ENCODE data around the gene MTF2. TPM values are rescaled to one million over a fixed set of nuclear protein-coding genes. Genes with fewer than 3 reads are reported as not detected.

MTF2 gene
- polyA plus RNA-seq, 1 donor: 23.5 TPM

DNA sequence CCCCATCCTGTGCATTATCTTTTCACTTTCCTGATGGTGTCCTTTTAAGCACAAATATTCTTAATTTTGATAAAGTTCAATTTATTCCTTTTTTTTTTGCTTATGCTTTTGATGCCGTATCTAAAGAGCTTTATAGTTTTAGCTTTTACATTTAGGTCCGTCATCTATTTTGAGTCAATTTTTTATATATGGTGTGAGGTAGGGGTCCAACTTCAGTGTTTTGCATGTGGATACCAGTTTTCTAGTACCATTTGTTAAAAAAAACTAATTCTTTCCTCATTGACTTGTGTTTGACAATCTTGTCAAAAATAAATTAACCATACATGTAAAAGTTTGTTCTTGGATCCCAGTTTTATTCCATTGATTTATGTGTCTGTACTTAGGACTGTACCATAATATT, 4.9 kb downstream of the MTF2 start:
- no peak for DNase-seq (ENCODE audit: low read depth)

DNA sequence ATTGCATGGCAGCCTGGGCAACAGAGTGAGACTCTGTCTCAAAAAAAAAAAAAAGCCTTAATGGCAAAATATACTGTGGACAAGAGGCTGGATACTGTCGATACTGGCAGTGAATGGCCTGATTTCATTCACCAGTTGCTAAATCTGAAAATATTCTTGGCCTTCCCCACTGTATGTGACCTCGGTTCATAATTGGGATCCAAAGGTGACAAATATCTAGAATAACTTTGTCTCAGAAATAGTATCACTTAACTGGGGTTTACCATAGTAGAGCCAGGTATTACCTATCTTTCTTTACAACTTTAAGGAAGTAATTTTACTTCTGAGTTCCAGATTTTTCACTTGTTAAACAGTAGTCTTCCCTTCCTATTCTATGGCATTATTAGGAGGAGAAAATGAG, 8.4 kb downstream of the MTF2 start:
- no peak for DNase-seq (ENCODE audit: low read depth)

DNA sequence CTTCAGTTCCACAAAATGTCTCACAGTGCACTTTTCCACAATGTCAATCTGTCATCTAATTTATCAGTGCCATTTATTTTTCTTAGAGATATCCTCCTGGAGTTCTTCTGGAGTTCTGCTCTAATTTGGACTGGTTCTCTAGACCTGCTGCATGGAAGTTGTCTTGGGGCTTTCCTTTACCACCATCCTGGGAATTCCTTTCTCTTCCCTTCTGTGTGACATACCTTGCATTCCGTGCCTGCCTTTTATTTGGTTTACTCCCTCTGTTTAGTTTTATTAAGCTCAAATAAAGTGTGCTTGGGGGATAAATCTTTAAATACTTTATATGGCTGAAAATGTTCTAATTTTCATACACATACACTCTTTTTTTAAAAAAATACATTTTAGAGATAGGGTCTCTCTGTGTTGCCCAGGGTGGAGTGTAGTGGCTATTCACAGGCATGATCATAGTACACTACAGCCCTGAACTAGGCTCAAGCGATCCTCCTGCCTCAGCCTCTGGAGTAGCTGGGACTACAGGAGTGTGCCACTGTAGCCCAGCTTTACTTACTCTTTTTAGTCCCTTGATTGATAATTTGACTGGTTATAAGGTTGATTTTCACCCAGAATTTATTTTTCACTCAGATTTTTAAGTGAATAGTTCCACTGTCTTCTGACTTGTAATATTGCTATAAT, 14.4 kb downstream of the MTF2 start:
- no peak for DNase-seq (ENCODE audit: low read depth)

DNA sequence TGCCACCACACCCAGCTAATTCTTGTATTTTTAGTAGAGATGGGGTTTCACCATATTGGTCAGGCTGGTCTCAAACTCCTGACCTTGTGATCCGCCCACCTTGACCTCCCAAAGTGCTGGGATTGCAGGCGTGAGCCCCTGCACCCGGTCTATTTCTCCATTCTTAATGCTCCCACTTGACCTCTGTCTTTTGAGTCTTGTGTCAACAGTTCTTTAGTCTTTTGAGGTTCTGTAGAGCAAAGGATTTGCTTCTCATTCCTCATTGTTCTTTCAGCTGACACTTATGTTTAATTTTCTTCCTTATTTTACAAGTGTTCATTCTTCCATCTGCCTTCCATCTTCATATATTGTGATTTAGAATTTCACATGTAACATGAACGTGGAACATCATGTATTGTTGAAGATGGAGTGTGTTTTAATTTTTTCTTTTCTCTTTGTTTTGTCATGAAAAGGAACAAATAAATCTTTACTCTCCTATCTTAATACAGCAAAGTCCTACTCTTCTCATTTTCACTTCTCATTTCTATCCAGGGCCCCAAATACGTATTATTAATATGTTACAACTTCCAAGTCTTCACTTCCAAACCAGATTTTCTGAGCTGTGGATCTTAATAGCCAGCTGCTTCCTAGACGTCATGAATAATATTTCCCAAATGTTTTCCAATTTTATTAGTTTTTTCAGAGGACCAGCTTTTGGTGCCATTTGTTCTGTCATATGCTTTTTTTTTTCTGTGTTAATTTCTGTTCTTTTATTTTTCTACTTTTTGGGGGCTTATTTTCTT, 16.9 kb downstream of the MTF2 start:
- DNase-seq (ENCODE audit: low read depth): no peak

DNA sequence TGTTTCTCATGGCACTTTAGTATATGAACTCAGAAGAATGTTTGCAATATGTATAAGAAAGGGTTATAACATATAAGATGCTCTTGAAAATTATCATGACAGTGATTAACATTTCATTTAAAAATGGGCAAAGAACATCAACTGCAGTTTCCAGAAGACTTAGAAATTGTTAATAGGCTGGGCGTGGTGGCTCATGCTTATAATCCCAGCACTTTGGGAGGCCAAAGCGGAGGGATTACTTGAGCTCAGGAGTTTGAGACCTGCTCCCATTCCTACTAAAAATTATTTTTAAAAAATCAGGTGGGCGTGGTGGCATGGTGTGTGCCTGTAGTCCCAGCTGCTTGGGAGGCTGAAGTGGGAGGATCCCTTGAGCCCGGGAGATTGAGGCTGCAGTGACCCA, 23.1 kb downstream of the MTF2 start:
- DNase-seq (ENCODE audit: low read depth): no peak

DNA sequence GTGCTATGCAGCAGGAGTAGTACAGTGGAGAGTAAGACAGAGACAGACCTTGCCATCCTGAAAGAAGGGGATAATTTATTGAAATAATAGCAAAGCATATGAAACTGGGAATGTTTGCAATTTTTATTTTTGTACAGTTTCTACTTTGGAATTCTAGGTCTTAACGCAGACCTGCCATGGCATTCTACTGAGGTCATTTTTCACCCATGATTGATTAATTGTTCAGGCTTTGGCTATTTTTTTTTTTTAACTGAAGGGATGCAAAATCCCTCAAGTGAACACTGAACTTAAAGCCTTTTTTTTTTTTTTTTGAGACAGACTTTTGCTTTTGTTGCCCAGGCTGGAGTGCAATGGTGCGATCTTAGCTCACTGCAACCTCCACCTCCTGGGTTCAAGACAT, 27.1 kb downstream of the MTF2 start:
- no peak for DNase-seq (ENCODE audit: low read depth)

DNA sequence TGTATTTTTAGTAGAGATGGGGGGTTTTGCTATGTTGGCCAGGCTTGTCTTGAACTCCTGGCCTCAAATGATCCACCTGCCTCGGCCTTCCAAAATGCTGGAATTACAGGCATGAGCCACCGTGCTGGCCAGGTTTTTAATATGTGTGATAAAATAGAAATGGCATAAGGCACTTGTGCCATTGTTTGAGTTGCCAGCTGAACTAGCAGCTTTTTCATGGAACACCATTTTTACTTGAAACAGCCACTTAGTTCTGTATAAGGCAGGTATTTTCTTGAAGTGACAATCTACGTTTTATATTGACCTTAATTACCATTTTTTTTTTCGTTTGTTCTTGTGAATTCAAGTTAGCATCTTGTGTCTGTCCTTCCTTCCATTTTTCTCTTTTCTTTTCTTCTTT, 28.3 kb downstream of the MTF2 start:
- no peak for DNase-seq (ENCODE audit: low read depth)

DNA sequence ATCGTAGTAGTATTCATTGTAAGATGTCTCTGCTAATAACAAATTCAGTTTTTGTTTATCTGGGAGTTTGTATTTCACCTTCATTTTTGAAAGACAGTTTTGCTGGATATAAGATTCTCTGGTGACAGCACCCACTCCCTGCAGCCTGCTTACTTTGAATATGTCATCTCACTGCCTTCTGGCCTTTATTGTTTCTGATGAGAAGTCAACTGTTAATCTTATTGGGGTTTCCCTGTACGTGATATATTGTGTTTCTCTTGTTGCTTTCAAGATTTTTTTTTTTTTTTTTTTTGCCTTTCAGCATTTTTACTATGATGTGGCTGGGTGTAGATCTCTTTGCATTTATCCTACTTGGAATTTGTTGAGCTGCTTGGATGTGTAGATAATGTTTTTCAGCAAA, 29.3 kb downstream of the MTF2 start:
- no peak for DNase-seq (ENCODE audit: low read depth)

DNA sequence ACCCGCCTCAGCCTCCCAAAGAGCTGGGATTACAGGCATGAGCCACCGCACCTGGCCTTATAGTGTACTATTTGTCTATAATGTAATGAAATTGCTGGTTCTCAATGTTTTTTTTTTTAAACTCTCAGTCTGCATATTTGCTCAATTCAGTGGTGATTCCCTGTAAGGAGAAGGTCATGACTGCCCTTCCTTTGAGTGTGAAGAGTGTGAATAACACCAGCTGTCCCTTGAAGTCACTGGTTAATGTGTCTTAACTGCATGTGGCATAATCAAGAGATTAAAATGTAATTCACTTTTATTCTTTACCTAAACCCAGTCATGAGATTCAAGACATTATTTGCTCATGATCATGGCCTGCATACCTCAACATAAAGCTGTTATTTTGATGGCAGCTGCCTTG, 30.5 kb downstream of the MTF2 start:
- no peak for DNase-seq (ENCODE audit: low read depth)

DNA sequence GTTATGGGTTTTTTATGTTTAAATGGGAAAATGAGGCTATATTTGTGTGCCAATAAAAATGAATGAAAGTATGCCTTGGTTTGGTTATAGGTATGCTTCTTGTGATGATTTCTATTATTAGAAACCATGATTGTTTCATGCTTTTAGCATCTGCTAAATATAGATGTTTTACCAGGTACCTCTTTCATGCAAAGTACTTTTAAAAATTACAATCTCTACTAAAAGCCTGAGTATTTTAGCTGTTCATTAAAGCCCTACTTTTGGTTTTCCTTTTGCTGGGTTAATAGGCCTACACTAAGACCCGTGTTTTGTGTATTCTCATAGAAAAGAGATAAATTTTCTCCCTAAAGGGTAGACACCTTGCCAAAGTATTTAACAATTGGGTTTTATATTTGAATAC, 32.0 kb downstream of the MTF2 start:
- no peak for DNase-seq (ENCODE audit: low read depth)

DNA sequence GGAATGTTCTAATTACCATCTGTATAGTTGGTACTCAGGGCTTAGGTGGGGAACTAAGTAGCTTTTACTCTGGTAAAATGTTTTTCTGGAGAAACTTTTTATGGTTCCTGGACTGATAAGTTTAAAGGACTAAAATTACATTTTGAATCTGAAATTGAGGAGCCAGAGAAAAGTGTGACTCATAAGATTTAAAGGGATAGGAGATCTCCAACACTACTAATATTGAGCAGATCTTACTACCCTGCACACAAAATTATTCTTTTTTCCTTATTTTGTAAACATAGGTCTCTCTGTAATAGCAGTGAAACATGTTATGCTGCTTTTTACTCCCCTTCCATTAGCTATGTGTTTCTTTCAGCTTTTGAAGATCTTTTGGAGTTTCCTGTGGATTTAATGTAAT, 32.5 kb downstream of the MTF2 start:
- no peak for DNase-seq (ENCODE audit: low read depth)

DNA sequence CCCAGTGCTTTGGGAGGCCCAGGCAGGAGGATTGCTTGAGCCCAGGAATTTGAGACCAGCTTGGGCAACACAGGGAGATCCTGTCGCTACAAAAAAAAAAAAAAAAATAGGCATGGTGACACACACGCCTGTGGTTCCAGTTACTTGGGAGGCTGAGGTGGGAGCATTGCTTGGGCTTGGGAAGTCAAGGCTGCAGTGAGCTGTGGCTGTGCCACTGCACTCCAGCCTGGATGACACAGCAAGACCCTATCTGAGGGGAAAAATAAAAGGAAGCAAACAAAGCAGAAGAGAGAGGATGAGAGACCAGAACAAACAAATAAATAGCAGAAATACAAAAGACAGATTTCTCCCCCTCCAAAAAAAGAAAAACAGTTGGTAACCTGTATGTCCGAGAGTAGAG, 34.0 kb downstream of the MTF2 start:
- no peak for DNase-seq (ENCODE audit: low read depth)

DNA sequence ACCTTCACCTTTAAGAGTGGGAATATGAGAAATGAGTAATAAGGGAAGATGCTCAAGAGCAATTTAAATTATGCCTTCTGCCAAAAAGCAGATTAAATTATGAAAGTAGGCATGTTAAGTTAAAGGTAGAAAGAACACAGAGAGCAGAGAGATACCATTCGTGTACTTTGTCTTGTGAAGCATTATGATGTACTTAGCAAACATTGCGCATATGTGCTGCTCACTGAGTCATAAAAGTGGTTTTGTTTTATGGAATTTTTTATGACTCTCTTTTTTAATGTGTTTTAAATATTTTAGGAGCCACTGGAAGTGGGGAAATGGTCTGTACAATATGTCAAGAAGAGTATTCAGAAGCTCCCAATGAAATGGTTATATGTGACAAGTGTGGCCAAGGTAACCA, 35.3 kb downstream of the MTF2 start:
- DNase-seq (ENCODE audit: low read depth): no peak

DNA sequence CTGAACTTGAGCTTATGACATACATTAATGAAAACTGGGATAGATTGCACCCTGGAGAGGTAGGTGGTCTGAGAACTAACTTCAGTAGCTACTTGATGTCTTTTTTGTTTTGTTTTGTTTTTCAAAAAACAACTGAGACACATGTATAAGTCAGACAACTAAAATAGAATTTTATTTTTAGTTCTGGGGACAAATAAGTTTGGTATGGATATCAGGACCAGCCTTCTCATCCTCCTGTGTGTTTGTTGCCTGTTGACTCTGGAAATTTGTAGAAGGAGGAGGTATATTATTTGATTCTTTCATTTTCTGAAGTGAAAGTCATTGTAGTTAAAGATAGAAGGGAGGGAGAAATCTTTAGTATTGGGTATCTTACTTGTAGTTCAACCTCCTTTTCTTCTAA, 41.5 kb downstream of the MTF2 start:
- DNase-seq (ENCODE audit: low read depth): no peak

DNA sequence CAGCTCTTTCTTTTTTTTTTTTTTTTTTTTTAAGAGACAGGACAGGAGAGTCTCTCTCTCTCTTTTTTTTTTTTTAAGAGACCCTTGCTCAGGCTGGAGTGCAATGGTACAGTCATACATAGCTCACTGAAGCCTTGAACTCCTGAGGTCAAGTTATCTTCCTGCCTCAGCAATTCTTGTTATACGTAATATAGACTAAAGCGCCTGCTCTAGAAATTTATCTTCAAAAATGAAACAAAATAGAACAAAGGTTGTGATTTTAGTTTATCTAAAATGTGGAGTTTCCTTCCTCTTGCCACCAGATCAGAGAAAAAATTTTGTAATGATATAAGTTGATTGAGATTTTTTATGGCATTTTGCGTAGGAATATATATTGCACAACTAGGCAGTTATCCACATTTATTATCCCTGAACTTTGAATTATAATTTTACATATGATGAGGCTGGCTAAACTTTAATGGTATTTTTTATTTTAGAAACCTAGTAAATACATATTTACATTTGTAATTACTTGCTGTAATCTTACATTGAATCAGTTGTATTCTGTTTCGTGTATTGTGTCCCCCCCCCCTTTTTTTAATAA, 44.2 kb downstream of the MTF2 start:
- no peak for DNase-seq (ENCODE audit: low read depth)

DNA sequence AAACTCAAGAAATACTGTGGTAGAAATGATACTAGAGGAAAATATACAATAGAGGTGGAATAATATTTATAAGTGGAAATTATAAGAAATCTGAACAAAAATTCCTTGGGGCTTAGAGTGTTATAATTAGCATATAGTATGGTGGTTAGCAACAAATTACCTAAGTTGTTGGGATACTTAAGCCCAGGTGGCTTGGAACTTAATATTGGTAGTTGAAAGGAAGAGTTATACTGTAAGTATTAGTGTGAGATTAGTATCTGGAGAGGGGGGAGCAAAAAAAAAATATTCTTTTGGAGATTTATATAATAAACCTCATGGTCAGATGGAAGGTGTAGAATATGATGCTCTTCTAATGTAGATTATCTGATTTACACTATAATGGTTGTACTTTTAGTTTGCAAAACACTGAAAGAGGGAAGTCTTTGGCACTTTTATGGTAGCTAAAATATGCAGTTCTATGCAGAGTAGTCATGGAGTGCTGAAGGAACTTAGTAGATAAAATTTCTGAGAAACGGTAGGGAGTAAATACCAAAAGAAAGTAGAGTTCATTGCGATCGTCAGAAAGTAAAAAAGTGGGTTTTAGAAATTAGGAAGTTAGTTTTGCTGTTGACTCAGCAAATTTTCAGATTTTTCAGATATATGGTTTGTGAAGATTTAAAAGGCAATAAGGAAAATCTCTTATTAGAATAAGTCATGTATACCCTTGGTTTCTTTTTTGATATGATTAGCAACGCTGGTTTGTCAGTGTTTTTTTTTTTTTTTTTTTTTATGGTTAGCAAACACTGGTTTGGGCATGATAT, 45.7 kb downstream of the MTF2 start:
- no peak for DNase-seq (ENCODE audit: low read depth)

DNA sequence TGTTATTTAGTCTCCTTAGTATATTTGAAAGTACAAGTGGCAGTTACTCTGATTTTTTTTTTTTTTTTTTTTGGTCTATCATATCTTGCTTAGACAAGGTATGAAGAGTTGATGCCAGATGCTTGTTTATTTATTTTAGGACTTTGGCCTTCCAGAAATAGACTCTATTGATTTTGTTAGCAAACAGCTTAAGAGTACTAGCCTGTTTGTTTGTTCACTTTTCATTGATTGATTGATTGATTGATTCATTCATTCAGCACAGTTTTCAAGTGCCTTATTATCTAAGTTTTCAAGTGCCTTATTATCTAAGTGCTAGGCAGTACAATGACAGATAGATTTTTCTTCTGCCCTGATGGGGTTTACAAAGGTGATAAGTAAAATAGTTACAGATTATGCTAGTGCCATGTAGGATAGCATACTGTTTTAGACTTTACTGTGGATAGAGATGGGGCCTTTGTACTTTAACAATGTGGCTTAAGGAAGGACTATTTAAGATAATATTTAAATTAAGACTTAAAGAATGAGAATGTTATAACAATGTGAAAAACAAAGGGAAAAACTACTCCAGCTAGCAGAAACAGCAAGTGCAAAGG, 50.5 kb downstream of the MTF2 start:
- DNase-seq (ENCODE audit: low read depth): no peak

DNA sequence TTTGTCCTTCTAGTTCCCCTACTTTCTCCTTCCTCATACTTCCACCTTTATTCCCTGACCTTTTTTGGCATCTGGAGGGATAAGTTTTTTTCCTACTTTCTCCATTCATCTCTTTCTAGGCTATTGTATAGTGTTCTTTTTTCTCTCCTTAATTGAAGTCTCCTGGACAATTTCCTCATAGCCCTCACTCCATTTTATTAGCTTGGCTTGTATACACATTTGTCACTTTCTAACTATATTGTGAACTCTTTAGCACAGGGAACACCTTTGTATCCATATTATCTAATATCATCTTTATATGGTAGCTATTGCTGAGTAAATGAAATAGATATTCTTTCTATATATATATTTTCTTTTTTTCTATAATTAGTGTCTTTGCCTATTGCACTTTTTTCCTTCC, 53.6 kb downstream of the MTF2 start:
- DNase-seq (ENCODE audit: low read depth): no peak

DNA sequence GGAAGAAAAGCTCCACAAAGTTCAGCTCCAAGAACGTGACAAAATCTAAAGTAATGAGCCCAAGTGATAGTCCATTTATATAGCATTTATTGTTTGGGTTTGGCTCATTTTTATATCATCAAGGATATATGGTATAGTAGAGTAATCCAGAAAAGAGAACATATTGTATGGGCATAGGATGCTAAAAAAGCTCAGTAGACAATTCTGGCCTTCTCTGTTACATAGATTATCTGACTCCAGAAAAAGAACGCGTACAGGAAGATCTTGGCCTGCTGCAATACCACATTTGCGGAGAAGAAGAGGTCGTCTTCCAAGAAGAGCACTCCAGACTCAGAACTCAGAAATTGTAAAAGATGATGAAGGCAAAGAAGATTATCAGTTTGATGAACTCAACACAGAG, 57.4 kb downstream of the MTF2 start:
- DNase-seq (ENCODE audit: low read depth): no peak

DNA sequence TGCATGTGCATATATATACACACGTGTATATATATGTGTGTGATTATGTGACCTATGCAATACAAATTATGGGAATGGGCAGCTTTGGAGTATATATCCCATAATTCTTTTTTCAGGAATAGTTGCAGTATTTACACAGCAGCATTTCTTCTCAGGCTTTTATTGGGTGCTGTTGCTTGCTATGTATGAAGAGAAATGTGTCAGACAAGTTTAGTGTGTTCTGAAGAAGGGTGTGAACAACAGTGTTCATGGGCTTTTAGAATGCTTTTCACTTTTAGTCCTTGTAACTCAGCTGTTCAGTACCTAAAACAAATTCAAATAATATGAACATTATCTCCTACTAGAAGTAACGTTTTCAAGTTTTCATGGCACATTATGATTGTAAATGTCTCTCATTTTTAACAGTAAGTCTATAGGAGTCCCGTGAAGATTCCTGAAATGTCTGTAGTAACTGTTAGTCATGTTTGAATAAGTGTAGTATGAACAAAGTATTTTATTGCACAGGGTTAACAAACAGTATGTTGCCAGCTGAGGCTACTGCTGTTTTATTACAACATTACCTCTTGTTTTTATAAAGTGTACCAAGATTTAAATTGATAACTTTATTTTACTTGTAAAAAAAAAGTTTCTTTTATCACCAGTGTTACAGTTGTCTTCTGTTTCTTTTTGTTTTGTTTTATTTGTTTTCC, 58.7 kb downstream of the MTF2 start:
- no peak for DNase-seq (ENCODE audit: low read depth)

DNA sequence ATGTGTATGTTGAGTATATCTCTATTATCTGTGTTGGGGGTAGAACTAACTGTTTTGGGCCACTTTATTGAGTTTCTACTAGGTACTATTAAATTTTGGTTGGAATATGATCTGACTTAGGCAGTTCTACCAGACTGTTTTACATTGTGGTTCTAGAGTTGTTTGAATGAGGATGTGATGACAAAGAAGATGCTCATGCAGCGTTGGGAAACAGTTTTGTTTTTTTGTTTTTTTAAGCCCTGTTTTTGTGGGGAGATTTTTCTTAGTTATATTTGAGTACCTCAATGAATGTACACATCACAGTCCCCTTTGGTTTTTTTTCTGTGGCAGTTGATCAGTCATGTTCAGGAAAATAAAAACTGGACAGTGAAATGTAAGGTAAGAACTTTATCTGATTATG, 61.0 kb downstream of the MTF2 start:
- DNase-seq (ENCODE audit: low read depth): no peak

DNA sequence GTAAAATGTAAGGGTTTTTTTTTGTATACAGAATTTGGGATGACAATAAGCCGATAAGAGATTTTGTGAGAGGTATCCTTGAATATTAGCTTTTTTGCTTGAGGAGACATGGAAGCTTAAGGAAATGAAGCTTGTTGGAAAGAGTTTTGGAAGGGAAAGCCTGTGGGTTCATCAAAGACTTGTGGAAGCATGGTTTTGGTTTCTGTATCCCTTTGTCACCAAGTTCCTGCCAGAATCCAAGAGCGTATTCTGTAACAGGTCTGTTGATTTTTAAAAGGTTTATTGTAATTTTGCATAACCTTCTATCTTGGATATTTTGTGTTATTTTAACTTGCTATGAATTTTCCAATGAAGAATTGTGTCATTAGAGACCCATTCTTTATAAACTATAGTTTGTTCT, 63.1 kb downstream of the MTF2 start:
- no peak for DNase-seq (ENCODE audit: low read depth)
